Spleen (tissue), 11 donors: ENCODE measurements around the gene NR2C2. TPM values are rescaled to one million over a fixed set of nuclear protein-coding genes. Genes with fewer than 3 reads are reported as not detected.
"Not testable (repeated sequence)": the region's sequence is repeated elsewhere in the genome, so short reads cannot be mapped to it uniquely, and the experiment has no call there.

Experiments
- DNase-seq: peaks from one replicate; pipeline ENCODE4 v3.0.0-alpha.2; 2020
- H3K27ac ChIP-seq, 8 donors: fragments of 200-600 bp; sonication (generic) in 7 of 8; 1 replicate in 4 of 8; 2 replicates in 4 of 8; pipeline versions ENCODE4 v1.5.0 to v1.8.0; 2016 to 2021; ENCODE audit warnings: inconsistent platforms in 4 of 8, mild to moderate bottlenecking in 4 of 8, moderate library complexity in 1 of 8
- H3K27me3 ChIP-seq, 7 donors: fragments of 200-600 bp; sonication (generic) in 6 of 7; replicated peaks in 1 of 7; 1 replicate in 4 of 7; 2 replicates in 3 of 7; pipeline versions ENCODE4 v1.5.0 to v1.8.0; 2016 to 2021; ENCODE audit warnings: inconsistent platforms in 3 of 7, mild to moderate bottlenecking in 1 of 7
- H3K36me3 ChIP-seq, 6 donors: fragments of 200-600 bp; sonication (generic) in 5 of 6; 1 replicate in 4 of 6; 2 replicates in 2 of 6; pipeline versions ENCODE4 v1.5.0 to v1.8.0; 2016 to 2021; ENCODE audit warnings: inconsistent platforms in 2 of 6
- H3K4me1 ChIP-seq, 6 donors: fragments of 200-600 bp; sonication (generic) in 5 of 6; 1 replicate in 3 of 6; 2 replicates in 3 of 6; pipeline versions ENCODE4 v1.5.0 to v1.8.0; 2016 to 2021; ENCODE audit warnings: inconsistent platforms in 3 of 6
- H3K4me3 ChIP-seq, 8 donors: fragments of 200-600 bp; sonication (generic) in 7 of 8; 1 replicate in 4 of 8; 2 replicates in 4 of 8; pipeline versions ENCODE4 v1.5.0 to v1.8.0; 2016 to 2021; ENCODE audit warnings: inconsistent platforms in 4 of 8, mild to moderate bottlenecking in 4 of 8, moderate library complexity in 2 of 8
- H3K9me3 ChIP-seq, 8 donors: fragments of 200-600 bp; sonication (generic) in 7 of 8; 1 replicate in 4 of 8; 2 replicates in 4 of 8; pipeline versions ENCODE4 v1.5.0 to v1.8.0; 2016 to 2021; ENCODE audit warnings: inconsistent platforms in 4 of 8
- CTCF ChIP-seq, 11 experiments: fragments of 200-600 bp in 7 of 11; fragments of 450-650 bp in 4 of 11; sonication (generic) in 4 of 11; IDR thresholded peaks in 8 of 11; conservative IDR thresholded peaks in 3 of 11; 1 replicate in 7 of 11; 2 replicates in 4 of 11; pipeline versions ENCODE4 v1.4.0 to v1.8.0; 2016 to 2021; ENCODE audit warnings: antibody characterized with exemption in 11 of 11, inconsistent platforms in 4 of 11, mild to moderate bottlenecking in 1 of 11
- POLR2A ChIP-seq, 3 donors: fragments of 450-650 bp; IDR thresholded peaks; one replicate each; pipeline ENCODE4 v1.5.1; 2017; ENCODE audit warnings: antibody characterized with exemption in 3 of 3, mild to moderate bottlenecking in 1 of 3
- POLR2AphosphoS5 ChIP-seq, 3 donors: sonication (generic); formaldehyde crosslinking; IDR thresholded peaks; one replicate each; pipeline ENCODE4 v1.5.1; 2017; ENCODE audit warnings: antibody characterized with exemption in 3 of 3
- WGBS, 5 donors: extraction: QIAGEN DNeasy Blood & Tissue Kit in 3 of 5; methylation state at CpG; one replicate each; pipeline versions ENCODE4 v1.1.5 to v1.1.7; 2013 to 2018; 5-methylcytosine and 5-hydroxymethylcytosine counted together
- intact Hi-C: fragments of 100-400 bp; cut with DNase I; formaldehyde crosslinking; loops from one replicate; pipeline ENCODE4 v1.15.0; 2023; ENCODE audit warnings: low total_unique reads
- polyA plus RNA-seq, 3 donors: library from polyadenylated mRNA; stranded (reverse); fragments of 200-250 nt; gene quantifications; one replicate each; pipeline ENCODE4 v1.2.1, GENCODE V29; 2013
- total RNA-seq, 7 donors: library from RNA; depleted of rRNA in 3 of 7; stranded (reverse); fragments of >200 nt in 3 of 7; fragmentation: NEBNext Ultra II Directional in 4 of 7; extraction: Animal tissue kit (Norgen Biotek cat#: 25700) in 4 of 7; gene quantifications; one replicate each; pipeline versions ENCODE4 v1.1.0 to v1.2.1, GENCODE V29; 2016 to 2021
- donor health status: healthy with polysubstance abuse.
- donor health status: DM: no; HTN: no; CAD: no; lungs with moderate emphysema.
- donor health status: DM: no; HTN: no; CAD: no.
- donor health status: Bipolar disorder and iron deficiency.
- donor health status: healthy.
- donor health status: DM: no; HTN: no; CAD: no.
- donor health status: DM: yes; HTN: yes; CAD: no.

NR2C2 gene
- total and polyA plus RNA-seq, 10 donors = 7.2 to 75.5 (median 60.2) TPM

GRCh38 chr3:14900881-14901873, 46.2 kb upstream of the NR2C2 start:
- H3K4me1 ChIP-seq = peaks cover 0 to 11% (median under 1%) of the 10 kb centered on the region in 6 donors
- H3K36me3 ChIP-seq = peaks cover 0 to 51% (median 5%) of the 10 kb centered on the region in 6 donors
- DNase-seq = no peak
- no peak overlapping the region for H3K27ac ChIP-seq
- TF ChIP-seq POLR2A (IDR thresholded peaks at IDR 0.05) (no peak), POLR2AphosphoS5 (IDR thresholded peaks at IDR 0.05) (no peak), CTCF (IDR thresholded peaks at IDR 0.05 in 8 of 11, conservative IDR thresholded peaks at IDR 0.05 in 3 of 11) (no peak)
- peaks cover 0 to 13% (median 0%) of the 10 kb centered on the region in 8 donors for H3K9me3 ChIP-seq
- H3K27me3 ChIP-seq = peaks cover 0 to 19% (median 0%) of the 10 kb centered on the region in 7 donors
- intact Hi-C loops = no loop called here
- 77 to 86% (median 81%) methylated on average over 7 to 15 of the region's 15 CpGs for WGBS, 5 donors
- no peak overlapping the region for H3K4me3 ChIP-seq

GRCh38 chr3:14902719-14903118, 44.7 kb upstream of the NR2C2 start:
- peaks cover 0 to 26% (median 0%) of the 10 kb centered on the region in 7 donors for H3K27me3 ChIP-seq
- TF ChIP-seq CTCF (IDR thresholded peaks at IDR 0.05 in 8 of 11, conservative IDR thresholded peaks at IDR 0.05 in 3 of 11) = no peak
- TF ChIP-seq POLR2A (IDR thresholded peaks at IDR 0.05) = no peak
- peak in 2 of 3 donors; percentile 38 to 57 for TF ChIP-seq POLR2AphosphoS5 (IDR thresholded peaks at IDR 0.05)
- H3K27ac ChIP-seq = peak overlapping the region in 4 of 8 donors; percentile 20 to 36 (median 22)
- peaks cover 0 to 22% (median 7%) of the 10 kb centered on the region in 6 donors for H3K4me1 ChIP-seq
- 58 to 80% (median 70%) methylated on average over 4 to 7 of the region's 7 CpGs for WGBS, 5 donors
- DNase-seq = peak; percentile 65
- peaks cover 0 to 13% (median 0%) of the 10 kb centered on the region in 8 donors for H3K9me3 ChIP-seq
- intact Hi-C loops = no loop called here
- peaks cover 0 to 48% (median 5%) of the 10 kb centered on the region in 6 donors for H3K36me3 ChIP-seq
- no peak overlapping the region for H3K4me3 ChIP-seq

- H3K4me3 ChIP-seq = not testable (repeated sequence)
- 95 to 100% (median 100%) methylated on average over 1 to 3 of the region's 3 CpGs for WGBS, 5 donors
- peaks cover 0 to 22% (median 7%) of the 10 kb centered on the region in 6 donors for H3K4me1 ChIP-seq
Observed at GRCh38 chr3:14903501-14903900, 43.9 kb upstream of the NR2C2 start.

GRCh38 chr3:14905055-14905657, 42.2 kb upstream of the NR2C2 start:
- 90 to 96% (median 91%) methylated on average over 6 of the region's 6 CpGs for WGBS, 5 donors
- peaks cover 0 to 27% (median 2%) of the 10 kb centered on the region in 6 donors for H3K36me3 ChIP-seq
- H3K4me1 ChIP-seq = peaks cover 0 to 22% (median 7%) of the 10 kb centered on the region in 6 donors
- intact Hi-C loops = no loop called here
- TF ChIP-seq CTCF (IDR thresholded peaks at IDR 0.05 in 8 of 11, conservative IDR thresholded peaks at IDR 0.05 in 3 of 11) (no peak), POLR2A (IDR thresholded peaks at IDR 0.05) (no peak), POLR2AphosphoS5 (IDR thresholded peaks at IDR 0.05) (no peak)
- H3K4me3 ChIP-seq = no peak overlapping the region
- peaks cover 0 to 13% (median 0%) of the 10 kb centered on the region in 8 donors for H3K9me3 ChIP-seq
- no peak overlapping the region for H3K27ac ChIP-seq
- no peak for DNase-seq
- H3K27me3 ChIP-seq = peaks cover 0 to 22% (median 0%) of the 10 kb centered on the region in 7 donors

More at GRCh38 chr3:14903501-14903900, 43.9 kb upstream of the NR2C2 start:
- H3K27ac ChIP-seq, intact Hi-C loops, DNase-seq: not testable (repeated sequence)
- Histone ChIP-seq H3K36me3 (peaks cover 0 to 40% (median 5%) of the 10 kb centered on the region in 6 donors), H3K9me3 (peaks cover 0 to 13% (median 0%) of the 10 kb centered on the region in 8 donors), H3K27me3 (peaks cover 0 to 28% (median 0%) of the 10 kb centered on the region in 7 donors)
